OCI-M1 (cell line): ENCODE results near the gene SLC2A13.
"Not testable (repeated sequence)": the region's sequence is repeated elsewhere in the genome, so short reads cannot be mapped to it uniquely, and the experiment has no call there.

Experiments used
- DNase-seq: peaks from one replicate; lab custom pipeline; 2025; lab: John Stamatoyannopoulos, UW

SLC2A13 gene

DNA sequence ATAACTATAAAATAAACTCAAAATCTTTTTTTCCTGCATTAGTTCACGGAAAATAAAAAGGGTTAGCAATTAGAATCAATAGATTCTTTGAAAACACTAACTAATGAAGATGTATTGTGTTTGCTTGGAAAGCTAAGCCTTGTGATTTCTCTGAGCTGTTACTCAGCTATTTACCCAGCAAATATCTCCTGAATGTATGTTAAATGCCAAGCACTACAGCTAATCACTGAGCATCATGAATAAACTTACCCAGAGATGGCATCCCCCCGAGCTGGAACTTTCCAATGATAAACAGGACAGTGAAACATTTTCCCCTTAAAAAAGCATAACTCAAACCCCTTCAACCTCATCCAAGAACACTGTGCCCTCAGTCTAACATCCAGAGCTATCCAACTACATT, 71.2 kb downstream of the SLC2A13 start:
- DNase-seq = no peak

DNA sequence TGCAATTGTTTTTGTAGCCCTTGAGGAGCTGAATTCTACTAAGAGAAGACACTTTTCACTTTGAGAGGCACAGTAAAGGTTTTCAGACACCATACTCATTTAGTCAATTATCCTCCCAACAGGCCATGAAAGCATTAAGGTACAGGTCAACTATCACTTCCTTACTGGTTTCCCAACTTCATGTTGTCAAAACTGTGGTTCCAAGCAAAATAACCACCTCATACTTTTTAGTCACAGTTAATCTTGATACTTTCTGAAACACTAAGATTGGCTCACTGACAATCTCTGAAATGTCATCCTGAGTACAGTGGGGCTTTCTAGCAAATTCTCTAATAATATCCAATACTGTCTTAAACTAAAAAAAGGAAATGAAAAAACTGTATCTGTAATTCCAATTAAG, 71.7 kb downstream of the SLC2A13 start:
- no peak for DNase-seq

DNA sequence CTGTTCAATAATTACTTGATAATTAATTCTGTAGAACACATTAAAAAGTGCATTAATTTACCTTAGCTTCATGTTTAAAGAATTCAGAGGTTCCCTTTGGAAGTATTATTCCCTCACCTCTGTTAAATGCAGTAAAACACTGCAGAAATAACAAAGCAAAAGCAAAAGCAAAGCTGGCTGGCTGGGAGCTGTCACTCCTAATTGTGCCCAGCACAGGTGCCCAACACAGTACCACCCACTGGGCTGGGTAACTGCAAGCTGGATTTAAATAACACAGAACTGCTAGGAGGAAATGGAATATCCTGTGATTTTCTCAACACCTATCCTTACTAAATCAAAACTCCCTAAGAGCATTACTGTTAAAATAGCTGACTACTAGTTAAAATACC, 72.6 kb downstream of the SLC2A13 start:
- DNase-seq = no peak

DNA sequence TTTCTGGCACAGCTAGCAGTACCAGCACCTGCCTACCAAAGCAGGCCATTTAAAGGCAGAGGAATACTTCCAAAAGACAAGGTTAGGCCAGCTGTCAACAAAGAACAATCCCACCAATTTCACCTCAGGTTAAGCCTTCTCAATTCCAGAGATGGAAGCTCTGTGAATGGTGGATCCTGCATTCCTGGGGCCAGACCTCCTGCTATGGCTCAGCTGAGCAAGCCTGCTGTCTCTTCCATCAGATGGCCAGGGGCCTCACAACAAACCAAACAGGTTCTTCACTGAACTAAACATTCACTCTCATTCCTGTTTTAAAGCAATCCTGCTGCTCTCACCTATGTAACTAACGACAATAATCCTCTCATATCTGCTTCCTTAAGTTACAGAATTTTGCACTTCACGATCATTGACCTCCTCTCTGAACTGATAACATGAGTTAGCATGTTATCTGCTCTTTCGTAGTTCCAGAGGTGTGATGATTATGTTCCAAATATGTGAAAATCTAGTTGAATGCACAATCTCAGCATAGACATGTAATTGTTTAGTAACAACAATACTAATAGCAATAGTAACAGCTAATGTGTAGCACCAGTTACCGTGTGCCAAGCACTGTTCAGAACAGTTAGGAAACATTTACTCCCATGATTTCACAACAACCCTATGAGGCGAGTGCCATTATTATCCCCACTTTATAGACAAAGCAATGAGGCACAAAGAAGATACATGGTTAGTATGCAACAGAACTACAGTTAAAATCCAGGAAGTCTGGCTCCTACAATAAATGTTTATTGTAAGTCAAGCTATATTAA, 73.2 kb downstream of the SLC2A13 start:
- no peak for DNase-seq

DNA sequence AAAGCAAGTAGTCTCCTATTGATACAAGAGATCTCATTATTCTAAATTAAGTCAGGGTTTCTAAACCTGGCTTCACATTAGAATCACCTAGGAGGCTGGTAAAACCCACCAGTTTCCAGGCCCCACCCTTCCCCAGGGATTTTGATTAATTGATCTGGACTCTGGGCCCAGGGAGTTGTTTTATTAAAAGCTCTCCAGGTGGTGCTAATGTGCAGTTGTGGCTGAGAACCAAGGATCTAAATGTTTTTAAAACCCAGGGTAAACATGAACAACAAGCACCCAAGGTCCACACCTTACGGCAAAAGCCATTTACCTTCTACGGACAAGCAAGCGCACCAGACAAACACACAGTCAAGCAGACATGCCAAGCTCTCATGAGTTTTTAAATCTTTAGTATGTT, 73.9 kb downstream of the SLC2A13 start:
- no peak for DNase-seq

GRCh38 chr12:40030970-40031369, 74.9 kb downstream of the SLC2A13 start:
- not testable (repeated sequence) for DNase-seq

DNA sequence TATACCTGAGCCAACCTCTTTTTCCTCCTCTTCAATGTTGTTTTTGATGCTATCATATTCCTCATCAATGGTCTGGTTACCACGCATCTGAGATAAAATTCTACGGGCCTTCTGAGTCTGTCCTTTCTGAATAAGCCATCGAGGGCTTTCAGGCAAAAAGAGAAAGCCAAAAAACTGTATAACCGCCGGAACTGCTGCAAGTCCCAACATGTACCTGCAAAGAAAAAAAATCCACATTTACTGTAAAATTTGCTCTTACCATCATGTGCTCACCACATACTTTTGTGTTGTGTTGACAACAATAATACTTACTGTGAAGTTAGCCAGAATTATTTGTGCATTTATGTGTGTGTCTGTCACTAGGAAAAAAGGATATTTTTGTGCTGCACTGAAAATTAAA, 77.6 kb downstream of the SLC2A13 start:
- no peak for DNase-seq

GRCh38 chr12:40022850-40023249, 83.0 kb downstream of the SLC2A13 start:
- no peak for DNase-seq

GRCh38 chr12:40020261-40020691, 85.6 kb downstream of the SLC2A13 start:
- DNase-seq = no peak

DNA sequence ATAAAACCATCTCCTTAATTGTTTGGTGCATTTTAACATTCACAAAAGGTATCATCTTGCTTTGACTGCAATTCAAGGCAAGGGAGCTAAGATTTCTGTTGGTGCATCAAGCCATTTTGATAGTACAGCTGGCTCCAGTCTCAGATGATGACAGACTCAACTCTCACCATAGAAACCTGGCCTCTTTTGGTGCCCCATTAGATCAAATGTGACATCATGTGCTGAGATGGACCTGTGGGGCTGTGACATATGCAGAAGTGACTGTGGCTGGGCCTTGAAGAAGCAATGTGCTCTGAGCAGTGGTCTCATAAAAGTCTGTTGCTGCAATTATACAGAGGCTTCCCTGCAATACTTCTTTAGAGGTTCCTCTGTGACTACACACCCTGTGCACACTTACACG, 88.4 kb downstream of the SLC2A13 start:
- no peak for DNase-seq

- DNase-seq = peak; percentile 13
These were observed 88.9 kb downstream of the SLC2A13 start for GRCh38 chr12:40016980-40017379.

DNA sequence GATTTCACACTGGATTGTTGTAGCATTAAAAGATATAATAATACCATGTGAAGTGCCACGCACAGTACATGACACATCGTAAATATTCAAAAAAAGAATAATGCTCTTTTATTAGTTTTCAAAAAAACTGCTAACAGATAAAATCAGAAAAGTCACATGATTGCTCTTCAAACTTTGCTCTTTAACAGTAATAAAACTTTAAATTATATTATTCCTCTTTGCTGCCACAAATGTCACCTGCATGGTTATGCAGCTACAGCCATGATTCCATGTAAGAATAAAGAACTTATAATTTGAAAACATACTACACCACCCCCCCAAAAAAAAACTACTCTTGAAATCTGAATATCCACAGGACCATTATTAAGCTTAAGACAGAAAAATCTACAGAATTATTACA, 90.0 kb downstream of the SLC2A13 start:
- no peak for DNase-seq

DNA sequence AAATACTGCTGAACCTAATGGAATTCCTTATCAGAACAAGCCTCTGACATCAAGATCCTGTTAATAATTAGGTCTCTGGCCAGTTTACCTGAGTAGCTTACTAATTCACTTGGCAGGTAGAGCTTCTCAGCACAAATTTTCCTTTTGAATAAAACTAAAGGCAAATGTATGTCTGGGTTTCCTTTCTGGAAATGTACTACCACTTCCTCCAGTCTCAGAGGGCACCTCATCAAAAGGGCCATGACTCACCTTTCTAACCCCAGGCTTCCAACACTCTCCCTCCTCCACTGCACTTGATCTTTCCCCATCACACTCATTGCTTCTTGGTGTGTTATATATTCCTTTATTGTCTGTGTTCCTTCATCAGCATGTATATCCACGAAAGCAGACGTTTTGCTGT, 90.5 kb downstream of the SLC2A13 start:
- no peak for DNase-seq

DNA sequence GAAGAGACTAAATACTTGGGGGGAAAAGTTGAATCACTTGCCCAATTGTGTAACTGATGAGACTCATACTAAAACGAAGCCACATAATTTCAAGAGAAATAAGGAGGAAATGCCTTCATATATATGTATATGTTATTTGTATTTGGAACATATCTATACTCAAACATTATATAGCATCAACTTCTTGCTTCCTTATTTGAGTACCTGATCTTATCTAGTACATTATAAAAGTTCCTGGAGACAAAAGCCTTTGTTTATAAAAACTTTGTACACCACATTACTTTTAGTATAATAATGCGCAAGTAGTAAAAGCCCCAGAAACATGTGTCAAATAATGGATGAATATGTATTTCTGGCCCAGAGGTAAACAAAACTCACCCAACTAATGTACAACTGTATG, 92.0 kb downstream of the SLC2A13 start:
- DNase-seq = no peak

DNA sequence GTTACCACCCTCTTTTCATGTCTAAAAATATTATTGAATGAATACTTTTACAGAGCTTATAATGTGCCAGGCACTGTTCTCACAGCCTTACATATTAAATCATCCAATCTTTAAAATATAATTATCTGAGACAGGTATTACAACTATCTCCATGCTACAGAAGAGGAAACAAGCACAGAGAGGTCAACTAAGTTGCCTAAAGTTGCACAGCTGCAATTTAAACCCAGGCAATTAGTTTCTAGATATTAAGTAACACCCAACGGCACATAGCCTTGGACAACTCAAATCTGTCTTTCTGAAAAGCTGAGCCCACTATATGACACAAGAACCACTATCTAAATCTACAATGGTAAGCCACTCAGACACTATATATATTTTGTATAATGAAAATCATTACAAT, 92.6 kb downstream of the SLC2A13 start:
- DNase-seq = no peak

DNA sequence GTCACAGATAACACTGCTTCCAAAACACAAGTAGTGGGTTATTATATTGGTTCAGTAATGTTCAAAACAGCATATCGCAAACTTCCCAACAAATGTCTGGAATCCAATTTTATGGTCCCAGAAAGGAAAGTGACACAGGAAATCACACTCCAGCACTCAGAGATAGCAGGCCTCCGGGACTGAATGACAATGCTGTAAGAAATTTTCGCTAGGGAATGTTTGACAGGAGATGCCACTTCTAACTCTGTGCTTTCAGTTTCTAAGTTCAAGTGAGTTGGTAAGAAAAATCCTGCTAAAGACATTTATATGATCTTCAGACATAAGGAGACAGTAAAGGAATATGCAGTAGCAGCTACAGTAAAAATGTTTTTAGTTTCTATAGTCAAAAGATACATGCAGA, 93.2 kb downstream of the SLC2A13 start:
- DNase-seq = peak; percentile 17

GRCh38 chr12:40011775-40012129, 94.1 kb downstream of the SLC2A13 start:
- DNase-seq = no peak

DNA sequence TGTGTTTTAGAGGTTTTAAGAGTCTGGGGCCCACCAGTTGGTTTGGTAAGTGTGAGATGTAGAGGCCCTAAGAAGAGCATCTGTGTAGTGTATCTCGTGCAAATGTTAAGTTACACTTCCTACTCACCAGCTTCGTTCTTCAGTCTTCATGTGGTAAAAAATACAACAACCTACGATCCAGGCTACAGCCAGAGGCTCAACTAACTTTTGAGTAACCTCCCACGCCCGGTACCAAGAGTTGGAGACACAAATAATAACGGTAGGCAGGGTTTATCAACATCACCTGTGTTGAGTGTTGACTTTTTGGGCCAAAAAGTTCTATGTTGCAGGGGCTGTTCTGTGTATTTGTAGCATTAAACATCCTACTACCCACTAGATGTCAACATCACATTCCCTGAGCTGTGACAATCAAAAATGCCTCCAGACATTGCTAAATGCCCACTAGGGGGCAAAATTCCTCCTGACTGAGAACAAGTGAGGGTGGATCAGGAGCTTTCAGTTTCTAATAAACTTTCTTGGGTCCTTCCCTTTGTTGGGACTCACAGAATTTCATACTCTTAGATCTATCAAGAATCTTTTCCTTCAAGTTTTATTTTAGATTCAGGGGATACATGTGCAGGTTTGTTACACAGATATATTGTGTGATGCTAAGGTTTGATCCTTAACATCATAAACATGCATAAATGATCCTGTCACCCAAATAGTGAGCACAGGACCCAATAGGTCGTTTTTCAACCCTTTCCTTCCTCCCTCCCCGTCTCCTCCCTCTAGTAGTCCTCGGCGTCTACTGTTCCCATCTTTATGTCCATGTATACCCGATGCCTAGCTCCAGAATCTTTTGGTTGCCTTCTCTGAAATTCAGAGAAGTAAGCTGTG, 94.7 kb downstream of the SLC2A13 start:
- peak; percentile 91 for DNase-seq

GRCh38 chr12:40002178-40003169, 103.4 kb downstream of the SLC2A13 start:
- DNase-seq = no peak

DNA sequence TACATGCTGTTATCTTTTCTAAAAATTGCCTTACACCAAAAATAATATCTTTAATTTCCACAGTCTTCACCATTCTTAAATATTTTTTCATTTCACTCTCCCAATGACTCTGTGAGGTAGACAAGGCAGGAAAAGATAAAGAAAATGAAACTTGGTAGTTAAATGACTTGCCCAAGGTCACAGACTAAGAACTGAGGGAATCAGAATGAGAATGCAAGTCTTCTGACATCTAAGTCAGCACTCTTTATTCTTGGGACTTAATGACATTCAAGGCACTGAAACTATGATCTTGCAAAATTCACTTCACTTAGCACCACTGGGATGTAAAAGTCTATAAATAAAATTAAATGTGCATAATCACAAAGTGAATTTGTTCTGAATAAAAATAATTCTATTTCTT, 104.5 kb downstream of the SLC2A13 start:
- peak; percentile 20 for DNase-seq

DNA sequence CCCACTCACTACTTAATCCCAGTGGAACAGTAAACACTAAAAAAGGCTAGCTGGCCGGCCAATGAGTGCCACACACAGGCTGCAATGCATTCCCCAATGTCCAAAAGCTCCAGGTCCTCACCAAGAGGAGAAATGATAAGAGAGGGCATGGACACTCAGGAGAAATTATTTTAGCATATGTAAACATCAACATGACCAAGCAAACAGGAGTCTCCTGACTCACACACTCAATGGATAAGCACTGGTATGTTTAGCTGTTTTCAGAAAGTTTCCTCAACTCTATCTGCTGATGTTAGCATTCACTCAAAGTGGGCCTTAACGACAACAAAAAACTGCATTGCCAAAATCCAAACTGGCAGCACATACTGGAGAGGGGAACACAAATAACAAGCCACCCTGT, 105.0 kb downstream of the SLC2A13 start:
- no peak for DNase-seq

GRCh38 chr12:39993268-39993667, 112.6 kb downstream of the SLC2A13 start:
- DNase-seq = no peak
